ENCODE data around the gene PRKAG2.
A peak's percentile ranks its signal among the peaks of the same experiment; 100 is the strongest.

PRKAG2 gene

GRCh38 chr7:151586531-151587260 lies 290.2 kb downstream of the PRKAG2 start:
- no peak for DNase-seq (ENCODE audit: low read depth)

- DNase-seq (ENCODE audit: low read depth) = no peak
Measured at GRCh38 chr7:151585744-151586393, 291.0 kb downstream of the PRKAG2 start.

GRCh38 chr7:151581741-151582140 lies 295.2 kb downstream of the PRKAG2 start:
- DNase-seq (ENCODE audit: low read depth) = no peak

- DNase-seq (ENCODE audit: low read depth) = no peak
Measured at GRCh38 chr7:151579644-151580043, 297.3 kb downstream of the PRKAG2 start.

- DNase-seq (ENCODE audit: low read depth) = no peak
Measured at GRCh38 chr7:151575410-151575809, 301.5 kb downstream of the PRKAG2 start.

GRCh38 chr7:151573046-151573445 lies 303.9 kb downstream of the PRKAG2 start:
- peak; percentile 95 for DNase-seq (ENCODE audit: low read depth)

GRCh38 chr7:151572136-151572535 lies 304.8 kb downstream of the PRKAG2 start:
- no peak for DNase-seq (ENCODE audit: low read depth)

- DNase-seq (ENCODE audit: low read depth) = no peak
Measured at GRCh38 chr7:151571471-151571870, 305.4 kb downstream of the PRKAG2 start.

- DNase-seq (ENCODE audit: low read depth) = peak; percentile 58
Measured at GRCh38 chr7:151570366-151570915, 306.5 kb downstream of the PRKAG2 start.

- DNase-seq (ENCODE audit: low read depth) = no peak
Measured at GRCh38 chr7:151568956-151569940, 307.7 kb downstream of the PRKAG2 start.

GRCh38 chr7:151566897-151567320 lies 310.0 kb downstream of the PRKAG2 start:
- DNase-seq (ENCODE audit: low read depth) = peak; percentile 45

- peak; percentile 76 for DNase-seq (ENCODE audit: low read depth)
Measured at GRCh38 chr7:151565541-151565940, 311.4 kb downstream of the PRKAG2 start.

GRCh38 chr7:151560243-151560642 lies 316.7 kb downstream of the PRKAG2 start:
- no peak for DNase-seq (ENCODE audit: low read depth)

GRCh38 chr7:151559557-151560183 lies 317.2 kb downstream of the PRKAG2 start:
- DNase-seq (ENCODE audit: low read depth) = no peak

- DNase-seq (ENCODE audit: low read depth) = no peak
Measured at GRCh38 chr7:151558575-151558974, 318.3 kb downstream of the PRKAG2 start.

- no peak for DNase-seq (ENCODE audit: low read depth)
Measured at GRCh38 chr7:151556592-151556991, 320.3 kb downstream of the PRKAG2 start.

- no peak for DNase-seq (ENCODE audit: low read depth)
Measured at GRCh38 chr7:151553356-151553755, 323.6 kb downstream of the PRKAG2 start.

- DNase-seq (ENCODE audit: low read depth) = no peak
Measured at GRCh38 chr7:151552352-151553028, 324.4 kb downstream of the PRKAG2 start.

GRCh38 chr7:151551820-151552219 lies 325.1 kb downstream of the PRKAG2 start:
- no peak for DNase-seq (ENCODE audit: low read depth)

- DNase-seq (ENCODE audit: low read depth) = peak; percentile 29
Measured at GRCh38 chr7:151550656-151551286, 326.1 kb downstream of the PRKAG2 start.

GRCh38 chr7:151549644-151550043 lies 327.3 kb downstream of the PRKAG2 start:
- DNase-seq (ENCODE audit: low read depth) = no peak

All from ELR (cell line).